Measurements from ENCODE around the gene ANGEL1. TPM values are rescaled to one million over a fixed set of nuclear protein-coding genes. Genes with fewer than 3 reads are reported as not detected.

ANGEL1 gene
- total RNA-seq, 1 donor from 2014 or later = 7.1 TPM

DNA sequence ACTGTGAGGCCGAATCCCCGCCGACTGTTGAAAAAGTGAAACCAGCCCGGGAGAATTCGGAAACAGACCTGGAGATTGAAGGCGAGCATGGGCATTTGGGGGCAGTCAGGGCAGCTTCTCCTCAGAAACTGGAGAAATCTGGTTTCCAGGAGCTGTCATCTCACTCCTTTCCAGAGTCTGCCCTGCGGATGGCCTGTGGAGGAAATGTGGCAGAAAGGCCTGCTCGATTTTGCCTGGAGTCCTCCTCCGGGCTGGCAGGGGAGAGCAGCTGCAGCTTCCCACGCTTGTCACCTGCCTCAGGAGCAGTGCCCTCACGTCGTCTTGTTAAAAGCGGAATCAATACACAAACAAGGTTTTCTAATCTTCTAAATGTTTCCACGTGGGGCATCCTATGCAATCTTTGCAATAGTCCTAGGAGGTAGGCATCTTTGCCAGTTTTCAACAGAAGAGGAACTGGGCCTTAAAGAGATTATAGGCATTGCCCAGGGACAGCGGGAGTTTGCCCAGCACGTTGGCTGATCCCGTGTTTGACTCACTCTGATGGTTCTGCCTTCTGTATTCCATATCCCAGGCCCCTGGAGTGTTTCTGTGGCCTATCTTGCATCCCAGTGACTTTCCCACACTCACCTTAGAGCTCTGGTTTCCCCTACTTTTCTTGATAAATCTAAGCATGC is 15.8 kb upstream of the ANGEL1 start:
- Histone ChIP-seq H3K27me3 (ENCODE audit: control insufficient read depth, insufficient read depth, low read length) (peaks cover 4% of the 10 kb centered on the region), H3K4me3 (ENCODE audit: low read depth, low read length) (no peak overlapping the region), H3K36me3 (ENCODE audit: control insufficient read depth, insufficient read depth, low read length) (no peaks in the 10 kb centered on the region)
- no peak for DNase-seq (ENCODE audit: low read depth)
- TF ChIP-seq, protein P1, sequence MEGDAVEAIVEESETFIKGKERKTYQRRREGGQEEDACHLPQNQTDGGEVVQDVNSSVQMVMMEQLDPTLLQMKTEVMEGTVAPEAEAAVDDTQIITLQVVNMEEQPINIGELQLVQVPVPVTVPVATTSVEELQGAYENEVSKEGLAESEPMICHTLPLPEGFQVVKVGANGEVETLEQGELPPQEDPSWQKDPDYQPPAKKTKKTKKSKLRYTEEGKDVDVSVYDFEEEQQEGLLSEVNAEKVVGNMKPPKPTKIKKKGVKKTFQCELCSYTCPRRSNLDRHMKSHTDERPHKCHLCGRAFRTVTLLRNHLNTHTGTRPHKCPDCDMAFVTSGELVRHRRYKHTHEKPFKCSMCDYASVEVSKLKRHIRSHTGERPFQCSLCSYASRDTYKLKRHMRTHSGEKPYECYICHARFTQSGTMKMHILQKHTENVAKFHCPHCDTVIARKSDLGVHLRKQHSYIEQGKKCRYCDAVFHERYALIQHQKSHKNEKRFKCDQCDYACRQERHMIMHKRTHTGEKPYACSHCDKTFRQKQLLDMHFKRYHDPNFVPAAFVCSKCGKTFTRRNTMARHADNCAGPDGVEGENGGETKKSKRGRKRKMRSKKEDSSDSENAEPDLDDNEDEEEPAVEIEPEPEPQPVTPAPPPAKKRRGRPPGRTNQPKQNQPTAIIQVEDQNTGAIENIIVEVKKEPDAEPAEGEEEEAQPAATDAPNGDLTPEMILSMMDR (IDR thresholded peaks at IDR 0.05; ENCODE audit: insufficient read depth, low read length, poor library complexity, severe bottlenecking) = no peak

DNA sequence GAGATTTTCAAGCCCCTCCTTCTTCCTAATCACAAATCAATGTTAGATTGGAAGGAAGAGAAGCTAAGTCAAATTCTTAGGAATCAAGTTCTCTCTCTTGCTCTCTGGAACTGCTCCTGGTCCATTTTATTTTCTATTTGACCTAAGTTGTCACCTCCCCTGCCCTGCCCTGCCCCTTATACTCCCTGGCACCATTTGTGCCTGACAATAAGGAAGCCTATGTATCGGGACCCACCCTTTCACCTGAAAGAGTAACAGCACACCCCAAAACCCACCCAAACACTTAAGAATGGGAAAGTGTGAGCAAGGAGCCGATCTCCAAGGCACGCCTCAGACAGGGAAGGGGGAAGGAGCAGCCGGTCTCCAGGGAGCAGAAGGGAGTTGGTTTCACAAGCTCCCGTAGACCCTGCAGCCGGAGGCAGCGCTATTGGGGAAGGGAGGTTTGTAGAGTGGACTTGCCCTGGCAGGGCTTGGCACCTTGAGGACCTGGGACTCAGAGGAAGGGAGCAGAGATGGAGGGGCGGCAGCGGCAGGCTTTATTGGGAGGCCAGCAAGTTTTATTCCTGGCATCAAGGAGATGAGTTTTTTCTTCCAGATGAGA is 15.1 kb upstream of the ANGEL1 start:
- Histone ChIP-seq H3K4me3 (ENCODE audit: low read depth, low read length) (no peak overlapping the region), H3K27me3 (ENCODE audit: control insufficient read depth, insufficient read depth, low read length) (peaks cover 4% of the 10 kb centered on the region), H3K36me3 (ENCODE audit: control insufficient read depth, insufficient read depth, low read length) (no peaks in the 10 kb centered on the region)
- no peak for DNase-seq (ENCODE audit: low read depth)
- TF ChIP-seq, protein P1 (IDR thresholded peaks at IDR 0.05; ENCODE audit: insufficient read depth, low read length, poor library complexity, severe bottlenecking) = no peak

DNA sequence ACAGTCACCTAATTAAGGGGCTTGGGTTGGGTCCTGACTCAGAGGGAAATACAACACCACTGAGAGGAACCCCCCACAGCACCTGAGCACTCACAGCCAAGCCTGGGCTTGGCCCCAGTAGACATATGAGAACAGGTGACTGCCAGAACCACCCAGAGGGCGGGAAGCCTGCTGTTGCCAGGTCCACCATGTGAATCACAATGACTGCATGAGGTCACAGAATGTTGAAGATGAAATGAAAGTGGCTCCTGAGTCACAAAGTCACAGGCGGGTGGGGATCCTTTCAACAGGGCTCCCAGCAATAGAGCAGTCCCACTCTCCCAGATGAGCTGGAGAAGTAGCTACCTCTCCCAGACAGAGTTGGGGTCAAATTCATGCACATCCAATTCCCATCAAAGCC is 13.4 kb upstream of the ANGEL1 start, which contains the start of gene LRRC74A:
Gene LRRC74A (plus strand): TSS at position 287 of the 400 bp plus-strand sequence. CDS start 290 bp downstream, outside the sequence.
- no peak for DNase-seq (ENCODE audit: low read depth)
- Histone ChIP-seq H3K36me3 (ENCODE audit: control insufficient read depth, insufficient read depth, low read length) (no peaks in the 10 kb centered on the region), H3K27me3 (ENCODE audit: control insufficient read depth, insufficient read depth, low read length) (peaks cover 4% of the 10 kb centered on the region), H3K4me3 (ENCODE audit: low read depth, low read length) (no peak within 1 kb of the TSS)
- TF ChIP-seq, protein P1 (IDR thresholded peaks at IDR 0.05; ENCODE audit: insufficient read depth, low read length, poor library complexity, severe bottlenecking) = no peak

DNA sequence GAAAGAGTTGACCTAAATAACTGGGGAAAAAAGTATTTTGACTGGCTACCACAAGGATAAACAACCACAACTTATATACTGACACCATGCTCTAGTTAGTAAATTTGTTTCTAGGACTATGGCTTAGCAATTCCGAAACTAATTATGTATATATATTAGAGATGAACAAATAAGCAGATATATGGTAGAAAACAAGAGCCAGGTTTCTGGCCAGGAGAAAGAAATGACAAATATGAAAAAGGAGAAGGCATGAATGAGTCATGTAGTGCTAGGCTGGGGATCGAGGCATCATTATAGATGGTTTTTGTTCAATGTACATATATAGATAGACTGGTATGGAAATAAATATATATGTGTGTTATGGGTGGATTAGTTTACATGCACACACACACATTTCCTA is 8.0 kb upstream of the ANGEL1 start:
- DNase-seq (ENCODE audit: low read depth) = no peak
- H3K27me3 ChIP-seq (ENCODE audit: control insufficient read depth, insufficient read depth, low read length) = no peaks in the 10 kb centered on the region
- no peaks in the 10 kb centered on the region for H3K36me3 ChIP-seq (ENCODE audit: control insufficient read depth, insufficient read depth, low read length)
- TF ChIP-seq, protein P1 (IDR thresholded peaks at IDR 0.05; ENCODE audit: insufficient read depth, low read length, poor library complexity, severe bottlenecking) = no peak
- H3K4me3 ChIP-seq (ENCODE audit: low read depth, low read length) = no peak overlapping the region

DNA sequence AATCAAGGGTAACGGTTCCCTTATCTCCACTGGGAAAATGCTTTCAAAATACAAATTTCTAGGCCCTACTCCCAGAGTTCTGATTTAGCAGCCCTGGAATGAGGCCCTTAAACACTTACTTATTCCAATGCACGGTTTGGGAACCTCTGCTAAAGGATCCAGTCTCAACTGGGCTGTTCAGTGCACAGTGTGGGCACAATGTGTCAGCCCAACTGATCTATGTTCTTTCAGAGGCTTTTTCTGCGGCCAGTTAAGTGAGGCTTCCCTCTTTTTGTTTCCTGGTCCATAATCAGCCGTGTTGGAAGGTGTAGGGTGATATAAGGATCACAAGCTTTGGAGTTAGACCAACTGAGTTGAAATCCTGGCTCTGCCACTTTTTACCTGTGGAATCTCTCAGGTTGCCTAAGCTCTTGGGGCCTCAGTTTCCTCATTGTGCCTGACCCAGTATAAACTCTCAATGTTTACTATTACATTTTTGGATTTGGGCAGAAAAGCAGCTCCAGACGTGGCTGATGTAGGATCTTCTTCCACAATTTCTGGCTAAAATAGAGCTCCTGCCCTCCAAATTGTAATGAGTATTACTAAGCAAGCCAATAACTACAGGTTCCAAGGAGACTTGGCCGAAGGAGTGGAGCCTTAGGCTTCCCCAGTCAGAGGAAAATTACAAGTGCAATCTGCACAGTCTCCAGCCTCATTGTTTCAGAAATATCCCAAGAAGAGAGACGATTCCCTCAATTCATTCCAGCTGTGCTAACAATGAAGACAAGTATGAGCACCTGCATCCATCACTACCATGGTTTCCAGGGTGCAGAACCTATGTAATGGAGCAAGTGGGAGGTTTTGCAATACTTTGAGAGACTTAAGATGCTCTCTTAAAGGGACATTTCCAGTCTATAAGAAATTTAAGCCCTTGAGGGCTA is 2.3 kb upstream of the ANGEL1 start:
- TF ChIP-seq, protein P1 (IDR thresholded peaks at IDR 0.05; ENCODE audit: insufficient read depth, low read length, poor library complexity, severe bottlenecking) = no peak
- Histone ChIP-seq H3K4me3 (ENCODE audit: low read depth, low read length) (no peak overlapping the region), H3K36me3 (ENCODE audit: control insufficient read depth, insufficient read depth, low read length) (no peaks in the 10 kb centered on the region), H3K27me3 (ENCODE audit: control insufficient read depth, insufficient read depth, low read length) (no peaks in the 10 kb centered on the region)
- no peak for DNase-seq (ENCODE audit: low read depth)
